Stimulated activated CD4-positive, alpha-beta T cell treated with anti-CD3 and anti-CD28 coated beads, TNF-alpha, amount 100 ng/mL, for 4 hours (primary cell): ENCODE data around the gene SMIM14.
"Not testable (repeated sequence)": the region's sequence is repeated elsewhere in the genome, so short reads cannot be mapped to it uniquely, and the experiment has no call there.

ENCODE experiments used
- DNase-seq, 3 experiments: peaks; one replicate each; pipeline ENCODE4 v3.0.0-alpha.2; 2020; ENCODE audit warnings: low read depth in 3 of 3

SMIM14 gene

GRCh38 chr4:39638354-39639239 lies at the start of gene SMIM14:
TSS of gene SMIM14 (minus strand) at chr4:39638865. CDS start at chr4:39605145, 33,720 bp downstream.
- DNase-seq = peak; percentile 70 to 89 (median 88)

- no peak for DNase-seq
Observed at GRCh38 chr4:39687014-39687413, 48.3 kb upstream of the SMIM14 start.

GRCh38 chr4:39685990-39686389 lies 47.3 kb upstream of the SMIM14 start:
- DNase-seq = no peak

- DNase-seq = no peak
Observed at GRCh38 chr4:39682138-39682537, 43.5 kb upstream of the SMIM14 start.

- not testable (repeated sequence) for DNase-seq
Observed at GRCh38 chr4:39681003-39681402, 42.3 kb upstream of the SMIM14 start.

- DNase-seq = not testable (repeated sequence)
Observed at GRCh38 chr4:39675681-39676080, 37.0 kb upstream of the SMIM14 start.

GRCh38 chr4:39670296-39670695 lies 31.6 kb upstream of the SMIM14 start:
- DNase-seq = not testable (repeated sequence)

GRCh38 chr4:39668887-39669286 lies 30.2 kb upstream of the SMIM14 start:
- no peak for DNase-seq

- no peak for DNase-seq
Observed at GRCh38 chr4:39667706-39668105, 29.0 kb upstream of the SMIM14 start.

GRCh38 chr4:39664828-39665731 lies 26.4 kb upstream of the SMIM14 start:
- no peak for DNase-seq

GRCh38 chr4:39662683-39663082 lies 24.0 kb upstream of the SMIM14 start:
- no peak for DNase-seq

GRCh38 chr4:39660757-39661156 lies 22.1 kb upstream of the SMIM14 start:
- no peak for DNase-seq

GRCh38 chr4:39660045-39660444 lies 21.4 kb upstream of the SMIM14 start:
- no peak for DNase-seq

- no peak for DNase-seq
Observed at GRCh38 chr4:39658756-39659155, 20.1 kb upstream of the SMIM14 start.

- no peak for DNase-seq
Observed at GRCh38 chr4:39657465-39657864, 18.8 kb upstream of the SMIM14 start.

GRCh38 chr4:39656638-39657037 lies 18.0 kb upstream of the SMIM14 start:
- DNase-seq = not testable (repeated sequence)

- DNase-seq = no peak
Observed at GRCh38 chr4:39655876-39656275, 17.2 kb upstream of the SMIM14 start.

GRCh38 chr4:39655211-39655610 lies 16.5 kb upstream of the SMIM14 start:
- no peak for DNase-seq

GRCh38 chr4:39651586-39651985 lies 12.9 kb upstream of the SMIM14 start:
- not testable (repeated sequence) for DNase-seq

GRCh38 chr4:39649639-39650265 lies 11.1 kb upstream of the SMIM14 start:
- DNase-seq = no peak

GRCh38 chr4:39648827-39649558 lies 10.3 kb upstream of the SMIM14 start:
- no peak for DNase-seq
